B cell (primary cell): ENCODE data around the gene LTA4H. TPM values are rescaled to one million over a fixed set of nuclear protein-coding genes. Genes with fewer than 3 reads are reported as not detected.

Experiments used
- ATAC-seq: fragments of 200-7000 bp; cut with Tn5 transposase; one replicate; pipeline ENCODE4 v1.10.0; 2021; ENCODE audit warnings: low read depth, mild to moderate bottlenecking, moderate number of reproducible peaks, moderate library complexity
- CTCF ChIA-PET: fragments of 350-600 bp; sonication (Branson Sonifier 250); formaldehyde crosslinking; loops from one replicate; lab custom pipeline; 2021; ENCODE audit warnings: antibody characterized with exemption, inconsistent platforms; lab: Charles Lee
- POLR2A ChIA-PET: fragments of 350-600 bp; sonication (Branson Sonifier 250); formaldehyde crosslinking; loops from one replicate; lab custom pipeline; 2021; ENCODE audit warnings: antibody characterized with exemption; lab: Charles Lee
- DNase-seq: peaks from one replicate; pipeline ENCODE4 v3.0.0; 2013
- H2AFZ ChIP-seq: 2 replicates; pipeline ENCODE4 v1.6.1; 2012; ENCODE audit warnings: mild to moderate bottlenecking, low read depth, low read length; ENCODE audit not compliant: insufficient read depth, poor library complexity, severe bottlenecking
- H3K27ac ChIP-seq, 2 donors: 1 replicate in 1 of 2; 2 replicates in 1 of 2; pipeline ENCODE4 v1.5.1; 2012 to 2013; ENCODE audit warnings: low read length in 2 of 2, mild to moderate bottlenecking in 2 of 2, moderate library complexity in 1 of 2
- H3K27me3 ChIP-seq, 4 experiments: fragments of 200-600 bp in 1 of 4; sonication (generic) in 1 of 4; replicated peaks in 1 of 4; 1 replicate in 2 of 4; 2 replicates in 2 of 4; pipeline versions ENCODE4 v1.6.1 to v1.7.0; 2013 to 2016; ENCODE audit warnings: low read length in 3 of 4, mild to moderate bottlenecking in 2 of 4, mixed read lengths in 1 of 4, moderate library complexity in 1 of 4; ENCODE audit not compliant: insufficient read depth in 4 of 4, control insufficient read depth in 3 of 4; ENCODE audit errors: control extremely low read depth in 1 of 4
- H3K36me3 ChIP-seq, 2 experiments: replicated peaks in 1 of 2; 1 replicate in 1 of 2; 2 replicates in 1 of 2; pipeline versions ENCODE4 v1.6.1 to v1.7.1; 2013; ENCODE audit warnings: low read length in 1 of 2; ENCODE audit not compliant: insufficient read depth in 2 of 2, control insufficient read depth in 1 of 2; ENCODE audit errors: control extremely low read depth in 1 of 2, extremely low read depth in 1 of 2
- H3K4me1 ChIP-seq, 2 donors: fragments of 200-600 bp in 1 of 2; sonication (generic) in 1 of 2; 1 replicate in 1 of 2; 2 replicates in 1 of 2; pipeline versions ENCODE4 v1.5.1 to v1.6.1; 2013 to 2017; ENCODE audit warnings: low read length in 2 of 2; ENCODE audit not compliant: control insufficient read depth in 2 of 2, insufficient read depth in 2 of 2
- H3K4me2 ChIP-seq: replicated peaks from 2 replicates; pipeline ENCODE3; 2012; ENCODE audit warnings: mild to moderate bottlenecking, low read depth, low read length; ENCODE audit not compliant: poor library complexity, severe bottlenecking
- H3K4me3 ChIP-seq, 5 experiments: fragments of 200-600 bp in 1 of 5; sonication (generic) in 1 of 5; 1 replicate in 3 of 5; 2 replicates in 2 of 5; pipeline versions ENCODE4 v1.5.1 to v1.7.0; 2011 to 2016; ENCODE audit warnings: low read length in 4 of 5, mild to moderate bottlenecking in 4 of 5, low read depth in 2 of 5, control low read depth in 1 of 5, moderate library complexity in 1 of 5; ENCODE audit not compliant: insufficient read depth in 1 of 5; ENCODE audit errors: control extremely low read depth in 1 of 5, extremely low read depth in 1 of 5
- H3K79me2 ChIP-seq: fragments of 200-600 bp; sonication (generic); one replicate; pipeline ENCODE4 v1.6.0; 2016; ENCODE audit warnings: low read length; ENCODE audit not compliant: control insufficient read depth, insufficient read depth
- H3K9ac ChIP-seq: fragments of 200-600 bp; sonication (generic); 2 replicates; pipeline ENCODE4 v1.6.1; 2017; ENCODE audit warnings: mild to moderate bottlenecking, low read length, moderate library complexity
- H3K9me3 ChIP-seq, 3 donors: one replicate each; pipeline versions ENCODE4 v1.6.1 to v1.7.1; 2013; ENCODE audit warnings: low read length in 2 of 3; ENCODE audit not compliant: control insufficient read depth in 2 of 3, insufficient read depth in 1 of 3; ENCODE audit errors: control extremely low read depth in 1 of 3
- H4K20me1 ChIP-seq: 2 replicates; pipeline ENCODE4 v1.6.0; 2012; ENCODE audit warnings: mild to moderate bottlenecking, low read length; ENCODE audit not compliant: insufficient read depth, control insufficient read depth, poor library complexity, severe bottlenecking
- H3K27ac Mint-ChIP-seq: one replicate; pipeline ENCODE4 v1.8.0; 2021; ENCODE audit warnings: mixed read lengths
- H3K27me3 Mint-ChIP-seq: one replicate; pipeline ENCODE4 v1.8.0; 2021; ENCODE audit warnings: mixed read lengths
- H3K4me1 Mint-ChIP-seq: one replicate; pipeline ENCODE4 v1.8.0; 2021; ENCODE audit warnings: mixed read lengths
- H3K4me3 Mint-ChIP-seq: one replicate; pipeline ENCODE4 v1.8.0; 2021; ENCODE audit warnings: mixed read lengths
- H3K9me3 Mint-ChIP-seq: one replicate; pipeline ENCODE4 v1.8.0; 2022; ENCODE audit warnings: mixed read lengths; ENCODE audit not compliant: insufficient read depth
- CTCF ChIP-seq: fragments of 200-600 bp; IDR thresholded peaks from one replicate; pipeline ENCODE4 v1.8.0; 2022; ENCODE audit warnings: antibody characterized with exemption, mild to moderate bottlenecking
- EZH2 ChIP-seq: IDR thresholded peaks from 2 replicates; pipeline ENCODE4 v1.6.1; 2012; ENCODE audit warnings: borderline replicate concordance, low read depth, mild to moderate bottlenecking, moderate library complexity, low read length; ENCODE audit not compliant: insufficient read depth, poor library complexity, severe bottlenecking
- WGBS: methylation state at CpG from one replicate; pipeline ENCODE4 v1.1.5; 2013; ENCODE audit warnings: missing lambda C conversion rate; ENCODE audit not compliant: insufficient coverage; 5-methylcytosine and 5-hydroxymethylcytosine counted together
- intact Hi-C: fragments of 100-400 bp; cut with micrococcal nuclease; formaldehyde crosslinking; loops from one replicate; pipeline ENCODE4 v1.10.0; 2022
- polyA plus RNA-seq: library from polyadenylated mRNA; depleted of rRNA; stranded (reverse); fragments of >200 nt; gene quantifications from 2 replicates; pipeline ENCODE4 v1.2.3, GENCODE V29; 2012
- total RNA-seq, 2 donors: library from RNA; stranded (reverse); fragments of 120-200 nt in 1 of 2; gene quantifications; 1 replicate in 1 of 2; 2 replicates in 1 of 2; pipeline versions ENCODE4 v1.2.3 to v1.2.4, GENCODE V29; 2013 to 2022

LTA4H gene
- total and polyA plus RNA-seq, 2 donors (not counting 1 experiment from before 2014, with no cell fraction given), result 153 to 167 TPM

GRCh38 chr12:96048393-96048969 lies 13.1 kb upstream of the LTA4H start:
- POLR2A ChIA-PET, result no interaction called here
- peak overlapping the region; percentile 63 for H3K4me2 ChIP-seq
- Mint-ChIP-seq H3K4me1 (peaks cover 54% of the 10 kb centered on the region), H3K27me3 (no peaks in the 10 kb centered on the region), H3K27ac (peak overlapping the region; percentile 87), H3K9me3 (no peaks in the 10 kb centered on the region), H3K4me3 (peak overlapping the region; percentile 37)
- no peak overlapping the region for H3K9ac ChIP-seq
- intact Hi-C loops, result no loop called here
- no peaks in the 10 kb centered on the region for H4K20me1 ChIP-seq
- no peak overlapping the region for H3K27ac ChIP-seq
- TF ChIP-seq EZH2 (no peak), CTCF (no peak)
- H3K36me3 ChIP-seq, result no peaks in the 10 kb centered on the region
- CTCF ChIA-PET, result interaction anchor here (0.7 to 1.6 kb wide), 4 partner anchors 12 to 1023 kb away, joined by 3 to 8 read pairs (median 3); no protein-coding TSS in a partner anchor
- H3K4me1 ChIP-seq, result peaks cover 57 to 61% of the 10 kb centered on the region in 2 donors
- no peak overlapping the region for H3K4me3 ChIP-seq
- H3K27me3 ChIP-seq, result no peaks in the 10 kb centered on the region
- DNase-seq (no peak), ATAC-seq (no peak)
- H3K79me2 ChIP-seq, result no peaks in the 10 kb centered on the region
- H3K9me3 ChIP-seq, result peaks cover 0 to 6% (median 0%) of the 10 kb centered on the region in 3 donors
- no peak overlapping the region for H2AFZ ChIP-seq
- WGBS, result 71% methylated on average over 4 of the region's 5 CpGs
